HG02571 (cell line): ENCODE data around the gene DMGDH.

Source experiments
- ATAC-seq: cut with Tn5 transposase; IDR thresholded peaks from one replicate; pipeline ENCODE4 v1.9.1; 2021; ENCODE audit warnings: mild to moderate bottlenecking, moderate library complexity; ENCODE audit not compliant: unreplicated experiment

Gene DMGDH

GRCh38 chr5:79069488-79070349, at the start of gene DMGDH, which contains the start of gene BHMT2:
TSS of gene DMGDH (minus strand) at chr5:79069674. CDS start at chr5:79069620, 54 bp downstream.
TSS of gene BHMT2 (plus strand) at chr5:79069767. CDS start at chr5:79069783, 16 bp downstream.
- no peak for ATAC-seq

GRCh38 chr5:79112703-79113058, 43.2 kb upstream of the DMGDH start:
- no peak for ATAC-seq

- ATAC-seq = no peak
Observed at GRCh38 chr5:79111960-79112702, 42.7 kb upstream of the DMGDH start.

GRCh38 chr5:79111387-79111959, 42.0 kb upstream of the DMGDH start, which contains the start of gene BHMT:
TSS of gene BHMT (plus strand) at chr5:79111809. CDS start at chr5:79111886, 77 bp downstream.
- ATAC-seq = no peak

GRCh38 chr5:79109527-79110492, 40.3 kb upstream of the DMGDH start:
- ATAC-seq = no peak

- ATAC-seq = no peak
Observed at GRCh38 chr5:79108792-79109191, 39.3 kb upstream of the DMGDH start.

- ATAC-seq = no peak
Observed at GRCh38 chr5:79108086-79108485, 38.6 kb upstream of the DMGDH start.

- ATAC-seq = no peak
Observed at GRCh38 chr5:79107020-79107796, 37.7 kb upstream of the DMGDH start.

GRCh38 chr5:79105868-79106267, 36.4 kb upstream of the DMGDH start:
- no peak for ATAC-seq

GRCh38 chr5:79093762-79094161, 24.3 kb upstream of the DMGDH start:
- ATAC-seq = no peak

GRCh38 chr5:79091064-79091463, 21.6 kb upstream of the DMGDH start:
- no peak for ATAC-seq

GRCh38 chr5:79088507-79088906, 19.0 kb upstream of the DMGDH start:
- no peak for ATAC-seq

GRCh38 chr5:79086116-79086515, 16.6 kb upstream of the DMGDH start:
- ATAC-seq = no peak

GRCh38 chr5:79081779-79082178, 12.3 kb upstream of the DMGDH start:
- no peak for ATAC-seq

GRCh38 chr5:79080804-79081203, 11.3 kb upstream of the DMGDH start:
- no peak for ATAC-seq

GRCh38 chr5:79077680-79078365, 8.3 kb upstream of the DMGDH start:
- no peak for ATAC-seq

- no peak for ATAC-seq
Observed at GRCh38 chr5:79076819-79077218, 7.3 kb upstream of the DMGDH start.

GRCh38 chr5:79075646-79076426, 6.4 kb upstream of the DMGDH start:
- ATAC-seq = no peak
